B cell (primary cell): Measurements from ENCODE around the gene AFF2. TPM values are rescaled to one million over a fixed set of nuclear protein-coding genes. Genes with fewer than 3 reads are reported as not detected.

Experiments
- ATAC-seq: fragments of 200-7000 bp; cut with Tn5 transposase; one replicate; pipeline ENCODE4 v1.10.0; 2021; ENCODE audit warnings: low read depth, mild to moderate bottlenecking, moderate number of reproducible peaks, moderate library complexity
- CTCF ChIA-PET: fragments of 350-600 bp; sonication (Branson Sonifier 250); formaldehyde crosslinking; loops from one replicate; lab custom pipeline; 2021; ENCODE audit warnings: antibody characterized with exemption, inconsistent platforms; lab: Charles Lee
- POLR2A ChIA-PET: fragments of 350-600 bp; sonication (Branson Sonifier 250); formaldehyde crosslinking; loops from one replicate; lab custom pipeline; 2021; ENCODE audit warnings: antibody characterized with exemption; lab: Charles Lee
- DNase-seq: peaks from one replicate; pipeline ENCODE4 v3.0.0; 2013
- H2AFZ ChIP-seq: 2 replicates; pipeline ENCODE4 v1.6.1; 2012; ENCODE audit warnings: mild to moderate bottlenecking, low read depth, low read length; ENCODE audit not compliant: insufficient read depth, poor library complexity, severe bottlenecking
- H3K27ac ChIP-seq, 2 donors: 1 replicate in 1 of 2; 2 replicates in 1 of 2; pipeline ENCODE4 v1.5.1; 2012 to 2013; ENCODE audit warnings: low read length in 2 of 2, mild to moderate bottlenecking in 2 of 2, moderate library complexity in 1 of 2
- H3K27me3 ChIP-seq, 4 experiments: fragments of 200-600 bp in 1 of 4; sonication (generic) in 1 of 4; replicated peaks in 1 of 4; 1 replicate in 2 of 4; 2 replicates in 2 of 4; pipeline versions ENCODE4 v1.6.1 to v1.7.0; 2013 to 2016; ENCODE audit warnings: low read length in 3 of 4, mild to moderate bottlenecking in 2 of 4, mixed read lengths in 1 of 4, moderate library complexity in 1 of 4; ENCODE audit not compliant: insufficient read depth in 4 of 4, control insufficient read depth in 3 of 4; ENCODE audit errors: control extremely low read depth in 1 of 4
- H3K36me3 ChIP-seq, 2 experiments: replicated peaks in 1 of 2; 1 replicate in 1 of 2; 2 replicates in 1 of 2; pipeline versions ENCODE4 v1.6.1 to v1.7.1; 2013; ENCODE audit warnings: low read length in 1 of 2; ENCODE audit not compliant: insufficient read depth in 2 of 2, control insufficient read depth in 1 of 2; ENCODE audit errors: control extremely low read depth in 1 of 2, extremely low read depth in 1 of 2
- H3K4me1 ChIP-seq, 2 donors: fragments of 200-600 bp in 1 of 2; sonication (generic) in 1 of 2; 1 replicate in 1 of 2; 2 replicates in 1 of 2; pipeline versions ENCODE4 v1.5.1 to v1.6.1; 2013 to 2017; ENCODE audit warnings: low read length in 2 of 2; ENCODE audit not compliant: control insufficient read depth in 2 of 2, insufficient read depth in 2 of 2
- H3K4me2 ChIP-seq: replicated peaks from 2 replicates; pipeline ENCODE3; 2012; ENCODE audit warnings: mild to moderate bottlenecking, low read depth, low read length; ENCODE audit not compliant: poor library complexity, severe bottlenecking
- H3K4me3 ChIP-seq, 5 experiments: fragments of 200-600 bp in 1 of 5; sonication (generic) in 1 of 5; 1 replicate in 3 of 5; 2 replicates in 2 of 5; pipeline versions ENCODE4 v1.5.1 to v1.7.0; 2011 to 2016; ENCODE audit warnings: low read length in 4 of 5, mild to moderate bottlenecking in 4 of 5, low read depth in 2 of 5, control low read depth in 1 of 5, moderate library complexity in 1 of 5; ENCODE audit not compliant: insufficient read depth in 1 of 5; ENCODE audit errors: control extremely low read depth in 1 of 5, extremely low read depth in 1 of 5
- H3K79me2 ChIP-seq: fragments of 200-600 bp; sonication (generic); one replicate; pipeline ENCODE4 v1.6.0; 2016; ENCODE audit warnings: low read length; ENCODE audit not compliant: control insufficient read depth, insufficient read depth
- H3K9ac ChIP-seq: fragments of 200-600 bp; sonication (generic); 2 replicates; pipeline ENCODE4 v1.6.1; 2017; ENCODE audit warnings: mild to moderate bottlenecking, low read length, moderate library complexity
- H3K9me3 ChIP-seq, 3 donors: one replicate each; pipeline versions ENCODE4 v1.6.1 to v1.7.1; 2013; ENCODE audit warnings: low read length in 2 of 3; ENCODE audit not compliant: control insufficient read depth in 2 of 3, insufficient read depth in 1 of 3; ENCODE audit errors: control extremely low read depth in 1 of 3
- H4K20me1 ChIP-seq: 2 replicates; pipeline ENCODE4 v1.6.0; 2012; ENCODE audit warnings: mild to moderate bottlenecking, low read length; ENCODE audit not compliant: insufficient read depth, control insufficient read depth, poor library complexity, severe bottlenecking
- H3K27ac Mint-ChIP-seq: one replicate; pipeline ENCODE4 v1.8.0; 2021; ENCODE audit warnings: mixed read lengths
- H3K27me3 Mint-ChIP-seq: one replicate; pipeline ENCODE4 v1.8.0; 2021; ENCODE audit warnings: mixed read lengths
- H3K4me1 Mint-ChIP-seq: one replicate; pipeline ENCODE4 v1.8.0; 2021; ENCODE audit warnings: mixed read lengths
- H3K4me3 Mint-ChIP-seq: one replicate; pipeline ENCODE4 v1.8.0; 2021; ENCODE audit warnings: mixed read lengths
- H3K9me3 Mint-ChIP-seq: one replicate; pipeline ENCODE4 v1.8.0; 2022; ENCODE audit warnings: mixed read lengths; ENCODE audit not compliant: insufficient read depth
- CTCF ChIP-seq: fragments of 200-600 bp; IDR thresholded peaks from one replicate; pipeline ENCODE4 v1.8.0; 2022; ENCODE audit warnings: antibody characterized with exemption, mild to moderate bottlenecking
- EZH2 ChIP-seq: IDR thresholded peaks from 2 replicates; pipeline ENCODE4 v1.6.1; 2012; ENCODE audit warnings: borderline replicate concordance, low read depth, mild to moderate bottlenecking, moderate library complexity, low read length; ENCODE audit not compliant: insufficient read depth, poor library complexity, severe bottlenecking
- WGBS: methylation state at CpG from one replicate; pipeline ENCODE4 v1.1.5; 2013; ENCODE audit warnings: missing lambda C conversion rate; ENCODE audit not compliant: insufficient coverage; 5-methylcytosine and 5-hydroxymethylcytosine counted together
- intact Hi-C: fragments of 100-400 bp; cut with micrococcal nuclease; formaldehyde crosslinking; loops from one replicate; pipeline ENCODE4 v1.10.0; 2022
- polyA plus RNA-seq: library from polyadenylated mRNA; depleted of rRNA; stranded (reverse); fragments of >200 nt; gene quantifications from 2 replicates; pipeline ENCODE4 v1.2.3, GENCODE V29; 2012
- total RNA-seq, 2 donors: library from RNA; stranded (reverse); fragments of 120-200 nt in 1 of 2; gene quantifications; 1 replicate in 1 of 2; 2 replicates in 1 of 2; pipeline versions ENCODE4 v1.2.3 to v1.2.4, GENCODE V29; 2013 to 2022

Gene AFF2
- total and polyA plus RNA-seq, 2 donors (not counting 1 experiment from before 2014, with no cell fraction given), result 0.06 to 12.0 TPM

- POLR2A ChIA-PET, result no interaction called here
- DNase-seq (peak; percentile 3), ATAC-seq (no peak)
- H3K9ac ChIP-seq, result no peak overlapping the region
- H4K20me1 ChIP-seq, result no peaks in the 10 kb centered on the region
- no peaks in the 10 kb centered on the region for H3K79me2 ChIP-seq
- H3K9me3 ChIP-seq, result no peaks in the 10 kb centered on the region
- no peaks in the 10 kb centered on the region for H3K36me3 ChIP-seq
- H3K27me3 ChIP-seq, result no peaks in the 10 kb centered on the region
- H3K4me1 Mint-ChIP-seq, result peaks cover 11% of the 10 kb centered on the region
- no peak overlapping the region for H3K4me3 Mint-ChIP-seq
- H3K27ac Mint-ChIP-seq, result no peak overlapping the region
- CTCF ChIA-PET, result no interaction called here
- no peak overlapping the region for H3K27ac ChIP-seq
- intact Hi-C loops, result no loop called here
- no peaks in the 10 kb centered on the region for H3K9me3 Mint-ChIP-seq
- H2AFZ ChIP-seq, result no peak overlapping the region
- no peak overlapping the region for H3K4me2 ChIP-seq
- H3K27me3 Mint-ChIP-seq, result no peaks in the 10 kb centered on the region
- H3K4me3 ChIP-seq, result no peak overlapping the region
- no CpG with 5 or more reads among the region's 4 CpGs for WGBS
- TF ChIP-seq CTCF, result no peak
- no peak for TF ChIP-seq EZH2
- H3K4me1 ChIP-seq, result peaks cover 7 to 8% of the 10 kb centered on the region in 2 donors
Measured at GRCh38 chrX:148658115-148658730, 157.8 kb downstream of the AFF2 start.

- no peak overlapping the region for H2AFZ ChIP-seq
- no peak overlapping the region for H3K4me3 ChIP-seq
- Mint-ChIP-seq H3K27me3 (no peaks in the 10 kb centered on the region), H3K27ac (no peak overlapping the region), H3K4me1 (peaks cover 11% of the 10 kb centered on the region), H3K4me3 (no peak overlapping the region), H3K9me3 (no peaks in the 10 kb centered on the region)
- H4K20me1 ChIP-seq, result no peaks in the 10 kb centered on the region
- H3K36me3 ChIP-seq, result no peaks in the 10 kb centered on the region
- POLR2A ChIA-PET, result no interaction called here
- ATAC-seq (no peak), DNase-seq (no peak)
- H3K27ac ChIP-seq, result no peak overlapping the region
- no peak overlapping the region for H3K4me2 ChIP-seq
- peaks cover 7 to 8% of the 10 kb centered on the region in 2 donors for H3K4me1 ChIP-seq
- intact Hi-C loops, result no loop called here
- H3K27me3 ChIP-seq, result no peaks in the 10 kb centered on the region
- TF ChIP-seq CTCF (no peak), EZH2 (no peak)
- CTCF ChIA-PET, result no interaction called here
- H3K9me3 ChIP-seq, result no peaks in the 10 kb centered on the region
- no peak overlapping the region for H3K9ac ChIP-seq
- H3K79me2 ChIP-seq, result no peaks in the 10 kb centered on the region
Measured at GRCh38 chrX:148659481-148659880, 159.1 kb downstream of the AFF2 start.
